Left colon (tissue), 2 donors: ENCODE data around the gene PLSCR1. TPM values are rescaled to one million over a fixed set of nuclear protein-coding genes. Genes with fewer than 3 reads are reported as not detected.
A peak's percentile ranks its signal among the peaks of the same experiment; 100 is the strongest.

Experiments
- ATAC-seq: fragments of 200-7000 bp; cut with Tn5 transposase; one replicate; pipeline ENCODE4 v1.9.1; 2020; ENCODE audit warnings: mild to moderate bottlenecking, moderate library complexity
- DNase-seq, 2 donors: peaks; one replicate each; pipeline ENCODE4 v3.0.0-alpha.2; 2020
- intact Hi-C, 2 donors: fragments of 100-400 bp; cut with DNase I in 1 of 2; cut with micrococcal nuclease in 1 of 2; formaldehyde crosslinking; loops; one replicate each; pipeline versions ENCODE4 v1.11.2 to v1.14.0; 2022; cut with DNase I, micrococcal nuclease
- long read RNA-seq: library from polyadenylated mRNA; unstranded; transcript quantifications from one replicate; pipeline ENCODE4 v2.0.0, GENCODE V29; 2021
- total RNA-seq, 2 donors: library from RNA; stranded (reverse); fragmentation: NEBNext Ultra II Directional; extraction: Animal tissue kit (Norgen Biotek cat#: 25700); gene quantifications; one replicate each; pipeline ENCODE4 v1.2.1, GENCODE V29; 2021
- donor health status: DM: no; HTN: no; CAD: no.
- donor health status: DM: yes; HTN: yes; CAD: no.

Gene PLSCR1, protein sequence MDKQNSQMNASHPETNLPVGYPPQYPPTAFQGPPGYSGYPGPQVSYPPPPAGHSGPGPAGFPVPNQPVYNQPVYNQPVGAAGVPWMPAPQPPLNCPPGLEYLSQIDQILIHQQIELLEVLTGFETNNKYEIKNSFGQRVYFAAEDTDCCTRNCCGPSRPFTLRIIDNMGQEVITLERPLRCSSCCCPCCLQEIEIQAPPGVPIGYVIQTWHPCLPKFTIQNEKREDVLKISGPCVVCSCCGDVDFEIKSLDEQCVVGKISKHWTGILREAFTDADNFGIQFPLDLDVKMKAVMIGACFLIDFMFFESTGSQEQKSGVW
- 100 to 1,000 TPM; 168 to 292 TPM for total RNA-seq
- long read RNA-seq, transcript PLSCR1-201 (9 exons, 2,233 nt) = major isoform, 245 of 311 reads
- long read RNA-seq, transcript PLSCR1-214 (8 exons, 1,443 nt) = minor isoform, 9 of 311 reads
- long read RNA-seq, transcript PLSCR1-202 (8 exons, 996 nt) = minor isoform, 12 of 311 reads
- long read RNA-seq, partial matches to known transcripts = 28 of 311 reads
- long read RNA-seq, other reads (novel, unspliced or antisense) = 11 of 311 reads

DNA sequence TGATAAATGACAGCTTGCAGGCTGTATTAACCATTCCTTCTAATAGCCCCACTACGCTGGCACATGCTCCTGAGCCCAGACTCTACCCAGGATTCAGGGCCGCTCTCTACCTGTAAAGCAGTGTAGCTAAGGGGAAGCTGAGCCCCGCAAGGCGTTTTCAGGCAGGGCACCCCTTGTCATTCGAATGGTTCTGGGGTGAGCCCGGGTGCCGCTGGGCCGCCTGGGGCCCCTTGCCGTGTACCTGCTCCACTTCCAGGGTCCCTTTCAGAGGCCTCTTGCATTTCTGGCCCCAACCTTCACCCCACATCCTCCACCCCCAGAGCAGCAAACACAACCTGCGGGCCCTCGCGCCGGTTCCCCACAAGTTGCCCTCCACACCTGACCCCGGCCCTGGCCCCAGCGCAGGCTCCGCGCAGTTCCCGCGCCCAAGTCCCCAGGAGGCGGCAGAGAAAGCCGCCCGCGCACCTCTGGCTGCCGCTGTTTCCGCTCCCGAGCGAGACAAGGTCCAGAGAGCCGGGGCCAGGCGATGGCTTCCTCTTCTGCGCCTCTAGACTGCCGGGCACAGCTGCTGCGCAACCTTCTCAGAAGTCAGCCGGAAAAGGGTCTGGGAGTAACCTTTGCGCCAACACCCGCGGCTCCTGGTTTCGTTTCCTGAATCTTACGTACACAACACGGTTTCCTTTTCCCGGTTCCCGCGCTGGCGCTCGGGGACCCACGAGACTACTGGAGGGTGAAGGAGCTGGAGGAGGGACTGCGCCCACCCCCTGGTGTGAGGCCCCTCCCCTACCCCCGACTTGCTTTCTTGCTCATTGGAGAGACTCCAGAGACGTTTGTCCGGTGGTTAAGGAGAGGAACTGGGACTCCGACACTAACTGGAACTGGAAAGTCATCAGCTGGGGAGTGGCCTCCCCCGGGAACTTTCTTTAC, at the start of gene PLSCR1:
Gene PLSCR1 (minus strand): TSS at position 606 of the 927 bp plus-strand sequence. CDS start 8,055 bp downstream, outside the sequence.
- intact Hi-C loops = no loop called here
- ATAC-seq (peak; percentile 87), DNase-seq (peak; percentile 91 to 97)

DNA sequence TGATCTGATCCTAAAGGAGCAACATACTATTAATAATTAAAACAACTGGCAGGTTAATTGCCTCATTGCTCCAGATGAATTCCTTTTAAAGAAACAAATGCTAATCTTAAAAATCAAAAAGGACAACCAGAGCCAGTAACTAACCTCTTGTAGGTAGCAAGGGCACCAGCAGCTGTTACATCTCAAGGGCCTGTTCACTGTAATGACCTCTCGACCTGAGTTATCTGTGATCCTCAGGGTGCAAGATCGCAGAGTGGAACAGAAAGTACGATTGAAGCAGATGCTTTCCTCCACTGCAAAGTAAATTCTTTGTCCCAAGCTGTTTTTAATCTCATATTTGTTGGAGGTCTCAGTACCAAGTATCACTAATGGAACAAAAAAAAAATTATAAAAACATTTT, 49.4 kb upstream of the PLSCR1 start:
- ATAC-seq = no peak
- no peak for DNase-seq
- intact Hi-C loops = no loop called here

GRCh38 chr3:146590521-146590920, 46.1 kb upstream of the PLSCR1 start:
- DNase-seq = no peak
- no peak for ATAC-seq
- intact Hi-C loops = no loop called here

- intact Hi-C loops = loop anchor here in 1 of 2 donors (5.0 to 10.0 kb wide), 2 partner anchors 52 to 375 kb away; no protein-coding TSS in a partner anchor
- DNase-seq (peak in 1 of 2 donors; percentile 37), ATAC-seq (peak; percentile 34)
Observed at GRCh38 chr3:146589899-146590508, 45.6 kb upstream of the PLSCR1 start.

DNA sequence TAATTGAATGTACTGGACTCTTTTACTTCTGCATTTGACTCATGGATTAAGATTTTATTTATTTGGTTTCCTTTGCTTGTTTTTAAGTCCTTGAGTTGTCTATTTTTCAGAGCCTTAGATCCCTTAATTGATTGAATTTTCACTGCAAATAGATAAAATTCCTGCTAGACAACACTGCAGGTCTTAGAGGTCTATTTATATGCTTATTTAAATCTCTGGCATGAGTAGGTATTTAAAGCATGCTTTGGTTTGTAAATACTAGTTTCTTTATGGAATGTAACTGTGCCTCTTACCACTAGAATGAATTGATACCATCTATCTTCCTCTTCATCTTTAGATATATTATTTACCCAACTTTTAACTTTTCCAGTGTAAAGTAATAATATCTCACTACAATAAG, 40.7 kb upstream of the PLSCR1 start:
- intact Hi-C loops = loop anchor here in 1 of 2 donors (5.0 to 10.0 kb wide), 2 partner anchors 57 to 370 kb away; no protein-coding TSS in a partner anchor
- DNase-seq (no peak), ATAC-seq (no peak)

DNA sequence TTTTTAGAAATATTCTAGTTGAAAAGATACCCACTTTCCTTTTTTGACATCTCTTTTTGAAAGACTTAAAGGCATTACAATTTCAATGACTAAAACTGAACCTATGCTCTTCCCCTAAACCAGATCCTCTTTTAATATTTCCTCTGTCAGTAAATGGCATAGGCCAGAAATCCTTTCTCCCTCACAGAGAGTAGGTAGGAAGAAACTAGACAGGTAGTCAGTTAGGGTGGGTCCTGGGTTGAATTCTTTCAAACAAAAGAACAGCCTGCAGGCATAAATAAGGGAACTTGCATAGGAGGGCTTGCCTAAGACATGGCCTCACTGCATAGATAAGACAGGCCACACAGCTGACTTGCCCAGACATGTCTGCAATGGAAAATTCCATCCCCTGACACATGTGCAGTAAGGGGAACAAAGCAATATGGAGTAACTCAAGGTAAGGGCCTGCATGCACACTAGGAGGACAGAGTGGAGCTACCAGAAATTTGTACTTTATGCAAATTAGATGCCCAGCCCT, 37.6 kb upstream of the PLSCR1 start:
- DNase-seq (no peak), ATAC-seq (no peak)
- intact Hi-C loops = loop anchor here in 1 of 2 donors (10.0 kb wide), 1 partner anchor 367 kb away; no protein-coding TSS in a partner anchor

DNA sequence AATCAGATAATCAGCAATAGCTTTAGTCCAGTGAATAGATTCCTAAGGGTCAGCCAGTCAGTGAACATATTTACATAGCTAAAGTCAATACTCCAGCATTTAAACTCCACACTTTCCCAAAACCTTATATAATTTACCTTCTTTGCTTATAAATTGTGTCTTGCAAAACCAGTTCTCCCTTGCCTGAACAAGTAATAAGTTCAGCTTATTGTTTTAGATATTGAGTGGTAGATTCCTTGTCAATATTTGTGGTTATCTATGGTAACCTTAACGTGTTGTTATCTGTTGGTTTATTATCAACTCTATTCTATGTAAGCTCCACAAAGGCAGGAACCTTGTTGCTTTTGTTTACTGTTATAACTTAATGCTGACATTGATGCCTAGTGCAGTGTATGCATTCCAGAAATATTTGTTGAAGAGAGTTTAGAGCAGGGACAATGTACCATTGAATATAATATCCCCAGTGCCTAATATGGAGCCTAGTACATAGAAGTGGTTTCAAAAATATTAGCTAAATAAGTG, 36.7 kb upstream of the PLSCR1 start:
- intact Hi-C loops = loop anchor here in 1 of 2 donors (10.0 kb wide), 1 partner anchor 366 kb away; no protein-coding TSS in a partner anchor
- DNase-seq (no peak), ATAC-seq (no peak)

GRCh38 chr3:146577662-146578061, 33.3 kb upstream of the PLSCR1 start:
- intact Hi-C loops = loop anchor here in 1 of 2 donors (10.0 kb wide), 1 partner anchor 243 kb away; no protein-coding TSS in a partner anchor
- ATAC-seq (peak; percentile 76), DNase-seq (peak in 1 of 2 donors; percentile 26)

- intact Hi-C loops = loop anchor here in 1 of 2 donors (10.0 kb wide), 1 partner anchor 241 kb away; no protein-coding TSS in a partner anchor
- DNase-seq = no peak
- no peak for ATAC-seq
Observed at GRCh38 chr3:146575636-146576035, 31.2 kb upstream of the PLSCR1 start.

GRCh38 chr3:146574173-146574572, 29.8 kb upstream of the PLSCR1 start:
- intact Hi-C loops = loop anchor here in 1 of 2 donors (10.0 kb wide), 1 partner anchor 239 kb away; no protein-coding TSS in a partner anchor
- no peak for DNase-seq
- no peak for ATAC-seq

- DNase-seq (no peak), ATAC-seq (no peak)
- intact Hi-C loops = no loop called here
Observed at GRCh38 chr3:146569314-146569713, 24.9 kb upstream of the PLSCR1 start.

- no peak for ATAC-seq
- no peak for DNase-seq
- intact Hi-C loops = no loop called here
Observed at GRCh38 chr3:146566138-146566537, 21.7 kb upstream of the PLSCR1 start.

DNA sequence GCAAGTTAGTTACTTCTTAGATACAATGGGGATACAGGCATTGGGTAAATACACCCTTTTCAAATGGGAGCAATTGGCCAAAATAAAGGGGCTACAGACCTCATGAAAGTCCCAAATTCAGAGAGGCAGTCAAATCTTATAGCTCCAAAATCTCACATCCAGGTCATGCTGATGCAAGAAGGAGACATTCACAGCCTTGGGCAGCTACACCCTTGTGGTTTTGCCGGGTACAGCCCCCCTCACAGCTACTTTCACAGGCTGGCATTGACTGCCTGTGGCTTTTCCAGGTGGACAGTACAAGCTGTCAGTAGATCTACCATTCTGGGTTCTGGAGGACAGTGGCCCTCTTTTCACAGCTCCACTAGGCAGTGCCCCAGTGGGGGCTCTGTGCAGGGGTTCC, 17.5 kb upstream of the PLSCR1 start:
- intact Hi-C loops = no loop called here
- ATAC-seq = no peak
- DNase-seq = no peak

- DNase-seq = no peak
- no peak for ATAC-seq
- intact Hi-C loops = no loop called here
Observed at GRCh38 chr3:146561463-146561862, 17.1 kb upstream of the PLSCR1 start.

GRCh38 chr3:146560678-146561077, 16.3 kb upstream of the PLSCR1 start:
- intact Hi-C loops = no loop called here
- ATAC-seq (no peak), DNase-seq (no peak)

GRCh38 chr3:146559388-146559787, 15.0 kb upstream of the PLSCR1 start:
- DNase-seq = no peak
- intact Hi-C loops = no loop called here
- ATAC-seq = no peak

DNA sequence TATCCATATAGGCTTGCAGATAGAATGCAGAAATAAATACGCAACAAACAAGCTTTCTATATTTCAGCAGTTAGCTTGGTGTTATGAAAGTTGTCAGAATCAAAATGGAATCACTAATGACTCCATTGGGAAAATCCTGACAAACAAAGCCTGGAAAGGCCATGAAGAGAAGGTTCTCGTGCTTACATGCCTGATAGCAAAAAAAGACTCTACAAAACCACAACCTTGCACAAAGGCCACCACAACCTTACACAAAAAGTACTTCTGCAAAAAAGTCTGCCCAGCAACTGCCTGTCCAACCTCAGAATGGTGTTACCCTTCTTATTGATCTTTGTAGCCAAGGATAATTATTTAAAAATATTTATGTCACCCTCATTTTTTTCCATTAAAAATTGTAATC, 14.4 kb upstream of the PLSCR1 start:
- DNase-seq (no peak), ATAC-seq (no peak)
- intact Hi-C loops = no loop called here

DNA sequence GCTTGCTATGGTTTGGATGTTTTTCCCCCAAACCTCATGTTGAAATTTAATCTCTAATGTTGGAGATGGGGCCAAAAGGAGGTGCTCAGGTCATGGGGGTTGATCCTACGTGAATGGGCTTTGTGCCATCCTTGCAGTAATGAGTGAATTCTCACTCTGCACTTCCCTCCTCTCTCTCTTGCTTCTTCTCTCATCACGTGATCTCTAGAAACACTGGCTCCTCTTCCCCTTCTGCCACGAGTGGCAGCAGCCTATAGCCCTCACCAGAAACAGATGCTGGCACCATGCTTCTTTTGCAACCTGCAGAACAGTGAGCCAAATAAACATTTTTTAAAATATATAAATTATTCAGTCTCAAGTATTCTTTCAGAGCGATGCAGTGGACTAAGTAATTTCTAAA, 13.3 kb upstream of the PLSCR1 start:
- no peak for ATAC-seq
- no peak for DNase-seq
- intact Hi-C loops = no loop called here
